Measurements from ENCODE around the gene MCM3.

DNA sequence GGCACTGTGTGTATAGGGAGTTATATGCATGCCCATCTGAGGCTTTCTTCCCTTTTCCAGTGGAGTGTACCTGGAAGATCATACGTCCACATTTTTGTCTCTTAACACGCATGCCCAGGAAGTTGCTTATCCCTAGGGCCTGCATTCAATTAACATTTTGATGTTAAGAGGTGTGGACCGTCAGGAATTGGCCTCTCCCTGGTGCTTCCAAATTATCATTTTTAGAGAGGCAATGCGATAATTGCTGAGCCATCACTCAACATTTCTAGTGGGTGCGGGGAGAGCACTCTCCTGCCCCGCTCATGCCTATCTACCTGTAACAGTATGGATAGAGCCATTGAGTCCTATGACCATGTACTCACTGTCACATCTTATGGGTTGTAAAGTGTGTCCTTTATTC, 39.6 kb upstream of the MCM3 start:
- no peak for TF ChIP-seq SMC3 (conservative IDR thresholded peaks at IDR 0.05; ENCODE audit: poor library complexity)
- TF ChIP-seq POLR2AphosphoS5 (IDR thresholded peaks at IDR 0.05): no peak
- no peak for TF ChIP-seq RAD21 (conservative IDR thresholded peaks at IDR 0.05)
- TF ChIP-seq, protein P1, sequence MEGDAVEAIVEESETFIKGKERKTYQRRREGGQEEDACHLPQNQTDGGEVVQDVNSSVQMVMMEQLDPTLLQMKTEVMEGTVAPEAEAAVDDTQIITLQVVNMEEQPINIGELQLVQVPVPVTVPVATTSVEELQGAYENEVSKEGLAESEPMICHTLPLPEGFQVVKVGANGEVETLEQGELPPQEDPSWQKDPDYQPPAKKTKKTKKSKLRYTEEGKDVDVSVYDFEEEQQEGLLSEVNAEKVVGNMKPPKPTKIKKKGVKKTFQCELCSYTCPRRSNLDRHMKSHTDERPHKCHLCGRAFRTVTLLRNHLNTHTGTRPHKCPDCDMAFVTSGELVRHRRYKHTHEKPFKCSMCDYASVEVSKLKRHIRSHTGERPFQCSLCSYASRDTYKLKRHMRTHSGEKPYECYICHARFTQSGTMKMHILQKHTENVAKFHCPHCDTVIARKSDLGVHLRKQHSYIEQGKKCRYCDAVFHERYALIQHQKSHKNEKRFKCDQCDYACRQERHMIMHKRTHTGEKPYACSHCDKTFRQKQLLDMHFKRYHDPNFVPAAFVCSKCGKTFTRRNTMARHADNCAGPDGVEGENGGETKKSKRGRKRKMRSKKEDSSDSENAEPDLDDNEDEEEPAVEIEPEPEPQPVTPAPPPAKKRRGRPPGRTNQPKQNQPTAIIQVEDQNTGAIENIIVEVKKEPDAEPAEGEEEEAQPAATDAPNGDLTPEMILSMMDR (IDR thresholded peaks at IDR 0.05; ENCODE audit: poor library complexity, severe bottlenecking): no peak
- no peak for TF ChIP-seq EZH2 (IDR thresholded peaks at IDR 0.05; ENCODE audit: borderline replicate concordance, insufficient read depth, low read length, poor library complexity, severe bottlenecking)
- no peak for TF ChIP-seq EP300 (conservative IDR thresholded peaks at IDR 0.05; ENCODE audit: poor library complexity, severe bottlenecking)
- no peak for TF ChIP-seq TAF1 (IDR thresholded peaks at IDR 0.05; ENCODE audit: low read depth)
- TF ChIP-seq, protein P2, sequence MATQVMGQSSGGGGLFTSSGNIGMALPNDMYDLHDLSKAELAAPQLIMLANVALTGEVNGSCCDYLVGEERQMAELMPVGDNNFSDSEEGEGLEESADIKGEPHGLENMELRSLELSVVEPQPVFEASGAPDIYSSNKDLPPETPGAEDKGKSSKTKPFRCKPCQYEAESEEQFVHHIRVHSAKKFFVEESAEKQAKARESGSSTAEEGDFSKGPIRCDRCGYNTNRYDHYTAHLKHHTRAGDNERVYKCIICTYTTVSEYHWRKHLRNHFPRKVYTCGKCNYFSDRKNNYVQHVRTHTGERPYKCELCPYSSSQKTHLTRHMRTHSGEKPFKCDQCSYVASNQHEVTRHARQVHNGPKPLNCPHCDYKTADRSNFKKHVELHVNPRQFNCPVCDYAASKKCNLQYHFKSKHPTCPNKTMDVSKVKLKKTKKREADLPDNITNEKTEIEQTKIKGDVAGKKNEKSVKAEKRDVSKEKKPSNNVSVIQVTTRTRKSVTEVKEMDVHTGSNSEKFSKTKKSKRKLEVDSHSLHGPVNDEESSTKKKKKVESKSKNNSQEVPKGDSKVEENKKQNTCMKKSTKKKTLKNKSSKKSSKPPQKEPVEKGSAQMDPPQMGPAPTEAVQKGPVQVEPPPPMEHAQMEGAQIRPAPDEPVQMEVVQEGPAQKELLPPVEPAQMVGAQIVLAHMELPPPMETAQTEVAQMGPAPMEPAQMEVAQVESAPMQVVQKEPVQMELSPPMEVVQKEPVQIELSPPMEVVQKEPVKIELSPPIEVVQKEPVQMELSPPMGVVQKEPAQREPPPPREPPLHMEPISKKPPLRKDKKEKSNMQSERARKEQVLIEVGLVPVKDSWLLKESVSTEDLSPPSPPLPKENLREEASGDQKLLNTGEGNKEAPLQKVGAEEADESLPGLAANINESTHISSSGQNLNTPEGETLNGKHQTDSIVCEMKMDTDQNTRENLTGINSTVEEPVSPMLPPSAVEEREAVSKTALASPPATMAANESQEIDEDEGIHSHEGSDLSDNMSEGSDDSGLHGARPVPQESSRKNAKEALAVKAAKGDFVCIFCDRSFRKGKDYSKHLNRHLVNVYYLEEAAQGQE (IDR thresholded peaks at IDR 0.05; ENCODE audit: borderline replicate concordance): no peak
- no peak for TF ChIP-seq MXI1 (conservative IDR thresholded peaks at IDR 0.05; ENCODE audit: poor library complexity, severe bottlenecking)
